Osteoblast (primary cell): ENCODE results near the gene ALDH3B1. TPM values are rescaled to one million over a fixed set of nuclear protein-coding genes. Genes with fewer than 3 reads are reported as not detected.

Experiments used
- DNase-seq: peaks from one replicate; pipeline ENCODE4 v3.0.0; 2011; ENCODE audit warnings: low spot score, mixed read lengths; ENCODE audit not compliant: insufficient read length; ENCODE audit errors: missing footprints
- H2AFZ ChIP-seq: 2 replicates; pipeline ENCODE4 v1.6.0; 2011; ENCODE audit warnings: mild to moderate bottlenecking, low read length
- H3K27ac ChIP-seq: 2 replicates; pipeline ENCODE4 v1.5.1; 2011; ENCODE audit warnings: mild to moderate bottlenecking, low read depth, low read length, moderate library complexity
- H3K27me3 ChIP-seq: 2 replicates; pipeline ENCODE4 v1.6.0; 2012; ENCODE audit warnings: mild to moderate bottlenecking, control low read depth, inconsistent platforms, low read length, moderate library complexity; ENCODE audit not compliant: insufficient read depth
- H3K36me3 ChIP-seq: 2 replicates; pipeline ENCODE4 v1.5.1; 2011; ENCODE audit warnings: mild to moderate bottlenecking, low read length, control low read depth, moderate library complexity; ENCODE audit not compliant: insufficient read depth
- H3K4me1 ChIP-seq: 2 replicates; pipeline ENCODE4 v1.5.1; 2011; ENCODE audit warnings: mild to moderate bottlenecking, low read length, control low read depth, moderate library complexity; ENCODE audit not compliant: insufficient read depth
- H3K4me2 ChIP-seq: 2 replicates; pipeline ENCODE4 v1.6.0; 2011; ENCODE audit warnings: mild to moderate bottlenecking, low read length; ENCODE audit not compliant: insufficient read depth
- H3K4me3 ChIP-seq: fragments of 200-600 bp; sonication (generic); 3 replicates; pipeline ENCODE4 v1.5.1; 2012; ENCODE audit warnings: mild to moderate bottlenecking, low read length, inconsistent platforms; ENCODE audit not compliant: insufficient read depth
- H3K79me2 ChIP-seq: 2 replicates; pipeline ENCODE4 v1.6.0; 2012; ENCODE audit warnings: mild to moderate bottlenecking, low read length, control low read depth, inconsistent platforms; ENCODE audit not compliant: insufficient read depth
- H3K9me3 ChIP-seq: 2 replicates; pipeline ENCODE4 v1.5.1; 2011; ENCODE audit warnings: low read depth, low read length, control low read depth
- H4K20me1 ChIP-seq: 2 replicates; pipeline ENCODE4 v1.6.0; 2012; ENCODE audit warnings: mild to moderate bottlenecking, low read length, control low read depth; ENCODE audit not compliant: insufficient read depth
- CTCF ChIP-seq: IDR thresholded peaks from 2 replicates; pipeline ENCODE4 v1.5.1; 2011; ENCODE audit warnings: mild to moderate bottlenecking, low read depth, low read length, moderate library complexity; ENCODE audit errors: extremely low read depth
- total RNA-seq: library from RNA; depleted of rRNA; stranded (reverse); fragments of >200 nt; gene quantifications from 2 replicates; pipeline ENCODE4 v1.2.3, GENCODE V29; 2012

The ALDH3B1 gene
- total RNA-seq, 1 donor, result 63.0 TPM

- H3K36me3 ChIP-seq, result no peaks in the 10 kb centered on the region
- H4K20me1 ChIP-seq, result no peaks in the 10 kb centered on the region
- DNase-seq, result no peak
- H3K27ac ChIP-seq, result no peak overlapping the region
- no peak for TF ChIP-seq CTCF
- H3K4me3 ChIP-seq, result no peak overlapping the region
- H3K27me3 ChIP-seq, result no peaks in the 10 kb centered on the region
- H3K9me3 ChIP-seq, result no peaks in the 10 kb centered on the region
- no peak overlapping the region for H3K4me2 ChIP-seq
- H3K79me2 ChIP-seq, result peaks cover 19% of the 10 kb centered on the region
- no peak overlapping the region for H2AFZ ChIP-seq
- H3K4me1 ChIP-seq, result peaks cover 38% of the 10 kb centered on the region
These were observed 2.4 kb upstream of the ALDH3B1 start for GRCh38 chr11:68007498-68008380.

GRCh38 chr11:68008381-68009337 lies 1.5 kb upstream of the ALDH3B1 start:
- no peaks in the 10 kb centered on the region for H4K20me1 ChIP-seq
- H3K36me3 ChIP-seq, result no peaks in the 10 kb centered on the region
- H3K4me2 ChIP-seq, result peak overlapping the region; percentile 98
- H3K4me1 ChIP-seq, result peaks cover 47% of the 10 kb centered on the region
- H3K79me2 ChIP-seq, result peaks cover 25% of the 10 kb centered on the region
- no peaks in the 10 kb centered on the region for H3K9me3 ChIP-seq
- H3K27ac ChIP-seq, result peak overlapping the region; percentile 82
- H2AFZ ChIP-seq, result no peak overlapping the region
- H3K27me3 ChIP-seq, result no peaks in the 10 kb centered on the region
- no peak for DNase-seq
- TF ChIP-seq CTCF, result no peak
- H3K4me3 ChIP-seq, result no peak overlapping the region

- Histone ChIP-seq H3K4me1 (peaks cover 52% of the 10 kb centered on the region), H2AFZ (no peak overlapping the region)
These were observed 587 bp upstream of the ALDH3B1 start for GRCh38 chr11:68009391-68010089.

More at GRCh38 chr11:68009391-68010089, 587 bp upstream of the ALDH3B1 start:
- H4K20me1 ChIP-seq, result no peaks in the 10 kb centered on the region
- peak; percentile 26 for TF ChIP-seq CTCF
- peak overlapping the region; percentile 82 for H3K27ac ChIP-seq
- H3K9me3 ChIP-seq, result no peaks in the 10 kb centered on the region
- H3K4me3 ChIP-seq, result peak overlapping the region; percentile 83
- H3K36me3 ChIP-seq, result no peaks in the 10 kb centered on the region
- peak overlapping the region; percentile 98 for H3K4me2 ChIP-seq
- DNase-seq, result no peak
- peaks cover 32% of the 10 kb centered on the region for H3K79me2 ChIP-seq
- no peaks in the 10 kb centered on the region for H3K27me3 ChIP-seq
